Body of pancreas (tissue), 4 donors: ENCODE measurements around the gene ATG4B.

Source experiments
- POLR2A ChIP-seq, 3 donors: fragments of 450-650 bp; IDR thresholded peaks; one replicate each; pipeline ENCODE4 v1.6.1; 2016; ENCODE audit warnings: antibody characterized with exemption in 3 of 3, mild to moderate bottlenecking in 2 of 3
- TF ChIP-seq, protein P1 (sequence below), 7 experiments: fragments of 450-650 bp in 4 of 7; fragments of 200-600 bp in 3 of 7; sonication (generic) in 3 of 7; IDR thresholded peaks; one replicate each; pipeline ENCODE4 v1.5.1; 2016 to 2019; ENCODE audit warnings: antibody characterized with exemption in 7 of 7

DNA sequence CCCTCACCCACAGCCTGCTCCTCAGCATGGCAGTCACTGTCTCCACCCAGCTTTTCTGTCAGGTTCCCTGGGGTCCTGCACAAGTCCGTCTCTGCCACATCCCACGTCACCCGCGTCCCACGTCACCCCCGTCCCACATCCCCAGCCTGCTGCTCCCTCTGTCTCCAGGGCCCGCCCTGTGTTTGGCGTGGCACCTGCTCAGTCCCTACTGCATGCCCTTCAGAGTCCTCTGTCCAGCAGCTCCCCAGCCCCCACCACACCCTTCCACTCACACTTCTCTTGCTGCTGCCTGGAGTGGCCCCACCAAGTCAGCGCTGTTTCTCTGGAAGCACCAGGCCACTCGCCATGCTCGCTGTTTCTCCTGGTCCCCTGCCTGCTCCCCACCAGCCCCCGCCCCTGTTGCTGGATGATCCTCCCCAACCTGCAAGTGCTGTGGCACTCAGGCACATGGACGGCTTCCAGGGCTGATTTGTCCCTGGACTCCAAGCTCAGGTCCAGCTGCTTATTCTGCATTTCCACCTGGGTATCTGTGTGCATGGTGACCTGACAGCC, 18.8 kb downstream of the ATG4B start:
- TF ChIP-seq, protein P1, sequence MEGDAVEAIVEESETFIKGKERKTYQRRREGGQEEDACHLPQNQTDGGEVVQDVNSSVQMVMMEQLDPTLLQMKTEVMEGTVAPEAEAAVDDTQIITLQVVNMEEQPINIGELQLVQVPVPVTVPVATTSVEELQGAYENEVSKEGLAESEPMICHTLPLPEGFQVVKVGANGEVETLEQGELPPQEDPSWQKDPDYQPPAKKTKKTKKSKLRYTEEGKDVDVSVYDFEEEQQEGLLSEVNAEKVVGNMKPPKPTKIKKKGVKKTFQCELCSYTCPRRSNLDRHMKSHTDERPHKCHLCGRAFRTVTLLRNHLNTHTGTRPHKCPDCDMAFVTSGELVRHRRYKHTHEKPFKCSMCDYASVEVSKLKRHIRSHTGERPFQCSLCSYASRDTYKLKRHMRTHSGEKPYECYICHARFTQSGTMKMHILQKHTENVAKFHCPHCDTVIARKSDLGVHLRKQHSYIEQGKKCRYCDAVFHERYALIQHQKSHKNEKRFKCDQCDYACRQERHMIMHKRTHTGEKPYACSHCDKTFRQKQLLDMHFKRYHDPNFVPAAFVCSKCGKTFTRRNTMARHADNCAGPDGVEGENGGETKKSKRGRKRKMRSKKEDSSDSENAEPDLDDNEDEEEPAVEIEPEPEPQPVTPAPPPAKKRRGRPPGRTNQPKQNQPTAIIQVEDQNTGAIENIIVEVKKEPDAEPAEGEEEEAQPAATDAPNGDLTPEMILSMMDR (IDR thresholded peaks at IDR 0.05) = no peak
- TF ChIP-seq POLR2A (IDR thresholded peaks at IDR 0.05) = no peak
